NCI-H1417 (cell line): Measurements from ENCODE around the gene SMAP2.

Experiments used
- DNase-seq, 3 experiments: peaks; one replicate each; lab custom pipeline; 2025; lab: John Stamatoyannopoulos, UW

The SMAP2 gene

DNA sequence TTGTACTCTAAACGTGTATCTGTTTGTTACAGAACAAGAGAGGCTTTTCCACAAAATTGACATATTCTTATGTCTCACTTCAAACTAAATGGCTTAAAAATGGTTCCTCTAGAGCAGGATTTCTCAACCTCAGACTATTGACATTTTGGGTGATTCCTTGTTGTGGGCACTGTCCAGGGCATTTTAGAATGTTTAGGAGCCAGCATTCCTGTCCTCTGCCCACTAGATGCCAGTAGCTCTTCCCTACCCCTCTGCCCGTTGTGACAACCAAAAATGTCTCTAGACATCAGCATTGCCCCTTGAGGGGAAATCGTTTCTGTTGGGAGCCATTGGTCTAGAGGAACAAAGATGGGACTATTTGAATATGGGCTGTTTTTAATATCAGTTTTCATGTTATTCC lies 17.3 kb downstream of the SMAP2 start:
- DNase-seq = no peak

DNA sequence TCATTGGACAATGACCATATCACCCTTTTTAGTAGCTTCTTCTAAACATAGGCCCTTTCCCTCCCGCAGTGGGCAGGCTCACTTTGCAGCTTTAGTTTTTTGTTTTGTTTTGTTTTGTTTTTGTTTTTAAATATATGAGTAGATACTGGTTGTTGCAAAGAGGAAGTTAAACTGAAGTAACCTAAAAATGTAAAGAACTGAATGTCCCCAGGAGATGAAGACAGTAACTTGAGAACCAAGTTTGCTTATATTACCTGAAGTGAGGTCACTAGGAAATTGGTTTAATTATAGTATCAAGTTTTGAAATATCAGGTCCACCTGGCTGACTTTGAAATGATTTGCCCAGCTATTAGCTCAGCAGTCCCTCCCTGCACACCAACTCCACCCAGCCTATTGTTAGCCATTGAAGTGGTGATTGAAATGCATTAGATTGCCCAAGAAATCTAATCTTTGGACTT lies 18.2 kb downstream of the SMAP2 start:
- peak in 2 of 3 experiments; percentile 71 to 87 for DNase-seq

DNA sequence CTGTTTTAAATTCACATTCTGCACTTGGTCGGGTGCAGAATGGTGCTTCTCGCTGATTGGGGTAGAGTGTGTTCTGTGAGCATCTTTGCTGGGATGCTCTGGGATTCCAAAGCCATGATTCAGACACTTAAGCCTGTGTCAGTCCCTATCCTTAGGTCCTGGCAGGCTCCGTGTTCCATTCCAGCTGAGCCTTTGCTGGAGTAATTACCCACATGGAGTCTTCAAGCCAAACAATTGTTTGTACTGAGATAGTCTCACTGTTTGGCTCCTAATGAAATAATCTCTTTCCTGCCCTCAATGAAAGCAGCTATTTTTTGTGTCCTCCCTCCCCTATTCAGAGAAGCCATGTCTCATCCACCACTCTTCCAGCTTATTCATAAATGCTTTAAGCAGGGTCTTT lies 18.7 kb downstream of the SMAP2 start:
- peak in 2 of 3 experiments; percentile 71 to 87 for DNase-seq

DNA sequence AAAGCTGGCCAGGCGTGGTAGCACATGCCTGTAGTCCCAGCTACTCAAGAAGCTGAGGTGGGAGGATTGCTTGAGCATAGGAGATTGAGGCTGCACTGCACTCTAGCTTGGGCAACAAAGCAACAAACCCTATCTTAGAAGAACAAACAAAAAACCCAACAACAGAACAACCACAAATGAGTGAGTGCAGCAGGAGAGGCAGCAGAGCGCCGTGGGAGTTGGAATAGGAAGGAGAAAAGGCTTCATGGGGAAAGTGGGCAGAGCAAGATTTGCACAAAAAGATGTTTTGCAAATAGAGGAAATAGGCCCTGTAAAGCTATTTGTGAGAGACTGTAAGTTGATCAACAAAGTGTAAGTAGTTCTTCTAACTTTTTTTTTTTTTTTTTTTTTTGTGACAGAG lies 19.6 kb downstream of the SMAP2 start:
- DNase-seq = no peak

DNA sequence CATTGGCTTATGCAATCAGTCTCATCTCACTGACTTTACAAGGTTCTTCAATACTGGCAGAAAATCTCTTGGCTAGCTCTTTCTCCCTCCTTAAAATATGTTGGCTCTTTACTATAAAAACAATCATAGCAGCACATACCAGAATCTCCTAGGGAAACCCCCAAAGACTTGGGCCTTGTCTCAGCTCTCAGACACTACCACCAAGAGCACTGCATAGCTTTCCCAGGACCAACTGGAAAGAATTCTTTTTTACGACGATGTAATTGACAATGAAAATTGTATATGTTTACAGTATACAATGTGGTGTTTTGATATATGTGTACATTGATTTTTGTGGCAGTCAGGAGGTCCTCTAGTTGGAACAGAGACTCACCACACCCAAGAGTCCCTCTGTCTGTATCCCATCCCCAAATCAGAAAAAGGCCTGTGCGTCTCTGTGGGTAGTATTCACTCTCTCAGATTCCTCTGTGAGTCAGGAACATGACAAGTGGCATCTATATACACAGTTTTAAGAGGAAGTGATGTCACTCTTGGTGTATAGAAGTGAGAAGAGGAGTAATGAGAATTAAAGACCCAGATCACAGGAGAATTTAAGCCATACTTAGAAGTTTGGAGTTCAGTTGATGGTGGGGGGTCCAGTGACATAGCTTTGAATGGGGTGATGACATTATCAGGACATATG lies 21.1 kb downstream of the SMAP2 start:
- no peak for DNase-seq

DNA sequence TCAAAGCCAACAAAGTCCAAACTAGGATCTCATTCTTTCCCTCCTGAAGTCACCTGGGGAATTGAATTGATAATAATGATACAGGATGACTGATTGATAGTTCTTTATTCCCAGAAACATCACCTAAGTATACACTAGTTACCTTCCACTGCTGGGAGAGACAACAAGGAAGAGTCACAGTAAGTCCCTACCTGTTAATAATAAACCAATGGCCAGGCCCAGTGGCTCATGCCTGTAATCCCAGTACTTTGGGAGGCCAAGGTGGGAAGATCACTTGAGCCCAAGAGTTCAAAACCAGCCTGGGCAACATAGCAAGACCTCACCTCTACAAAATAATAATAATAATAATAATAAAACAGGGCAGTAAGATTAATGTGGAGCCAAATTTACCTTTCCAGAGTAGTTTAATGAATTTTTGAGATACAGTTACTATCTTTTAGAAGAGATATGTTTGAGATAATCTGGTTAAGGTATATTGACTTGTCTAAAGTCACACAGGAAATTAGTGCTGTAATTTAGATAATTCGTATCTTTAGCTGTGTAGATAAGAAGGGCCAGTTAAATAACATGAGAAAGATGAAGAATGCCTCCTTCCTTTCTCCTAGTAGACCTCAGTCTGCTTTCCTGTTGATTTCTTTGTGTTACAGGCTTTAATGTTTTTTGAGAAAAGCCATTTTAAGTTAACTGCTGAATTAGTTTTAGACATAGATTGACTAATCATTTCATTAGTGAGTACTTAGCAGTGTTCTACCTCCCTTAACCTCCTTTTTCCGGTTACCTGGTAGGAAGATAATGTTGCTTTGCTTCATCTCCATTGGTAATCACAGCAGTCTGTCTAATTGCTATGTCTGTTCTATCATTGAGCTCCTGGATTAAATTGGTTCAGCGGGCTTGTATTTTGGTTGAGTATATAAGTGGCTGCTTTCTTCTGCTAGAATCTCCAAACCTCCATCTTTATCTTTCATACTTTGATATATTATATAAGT lies 22.0 kb downstream of the SMAP2 start:
- DNase-seq = no peak

DNA sequence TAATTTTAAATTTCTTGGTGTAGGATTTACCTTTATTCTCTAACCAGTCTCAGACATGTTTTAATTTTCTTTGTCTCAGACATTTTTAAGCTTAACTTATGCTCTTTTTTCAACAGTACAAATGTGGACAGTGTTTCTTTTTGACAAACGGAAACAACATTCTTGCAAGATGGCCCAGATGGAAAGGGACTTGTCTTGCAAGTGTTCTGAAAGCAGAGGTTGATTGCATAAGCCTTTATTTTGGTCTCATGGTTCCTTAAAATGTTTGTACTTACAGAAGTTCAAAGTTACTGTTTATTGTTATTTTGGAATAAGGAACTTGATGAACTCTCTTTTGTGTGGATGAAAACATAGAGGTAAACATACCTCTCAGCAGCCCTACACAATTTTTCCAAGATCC lies 22.9 kb downstream of the SMAP2 start:
- no peak for DNase-seq

DNA sequence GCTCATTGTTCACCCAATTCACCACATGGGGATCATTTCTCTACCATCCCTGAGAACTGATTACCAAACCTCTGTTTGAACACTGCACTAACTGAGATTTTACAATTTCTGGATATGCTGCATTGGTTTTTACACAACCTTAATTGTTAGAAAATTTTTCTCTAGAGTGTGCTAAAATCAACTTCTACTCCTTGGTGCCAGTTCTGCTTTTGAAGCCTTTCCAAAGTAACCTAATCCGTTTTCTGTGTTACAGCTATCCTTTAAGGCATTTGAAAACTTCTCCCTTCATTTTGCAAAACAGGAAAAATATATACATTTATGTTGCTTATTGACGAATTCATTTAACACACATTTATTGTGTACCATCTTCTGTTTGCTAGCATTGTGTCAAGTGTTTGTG lies 23.7 kb downstream of the SMAP2 start:
- no peak for DNase-seq

DNA sequence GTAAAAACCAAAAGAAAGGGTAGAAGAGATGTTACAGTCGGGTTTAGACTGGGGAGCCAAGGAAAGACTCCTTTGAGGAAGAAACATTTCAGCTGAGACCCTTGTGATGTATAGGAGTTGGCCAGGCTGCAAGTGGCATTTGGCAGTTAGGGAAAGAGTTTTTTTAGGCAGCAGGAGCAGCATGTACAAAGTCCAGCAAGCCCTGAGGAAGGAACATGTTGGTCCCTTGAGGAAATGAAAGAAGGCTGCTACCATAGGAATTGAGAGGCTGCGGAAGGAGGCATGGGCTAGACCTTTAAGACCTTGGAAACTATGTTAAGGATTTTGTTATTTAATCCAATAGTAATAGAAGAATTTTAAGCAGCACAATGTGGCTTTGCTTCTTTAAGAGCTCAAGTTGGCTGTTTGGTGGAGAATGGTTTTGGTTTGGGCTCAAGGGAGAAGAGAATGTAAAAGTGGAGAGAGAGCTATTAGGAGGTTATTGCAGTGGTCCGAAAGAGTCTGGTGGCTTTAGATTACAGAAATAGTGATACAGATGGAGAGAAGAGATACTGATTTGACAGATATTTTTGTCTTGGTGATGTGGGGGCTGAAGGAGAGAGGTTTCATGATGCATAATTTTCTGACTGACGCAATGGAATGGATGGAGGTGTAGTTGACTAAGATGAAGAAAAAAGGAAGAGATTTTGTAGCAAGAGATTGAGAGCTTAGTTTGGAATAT lies 26.6 kb downstream of the SMAP2 start:
- DNase-seq = no peak

DNA sequence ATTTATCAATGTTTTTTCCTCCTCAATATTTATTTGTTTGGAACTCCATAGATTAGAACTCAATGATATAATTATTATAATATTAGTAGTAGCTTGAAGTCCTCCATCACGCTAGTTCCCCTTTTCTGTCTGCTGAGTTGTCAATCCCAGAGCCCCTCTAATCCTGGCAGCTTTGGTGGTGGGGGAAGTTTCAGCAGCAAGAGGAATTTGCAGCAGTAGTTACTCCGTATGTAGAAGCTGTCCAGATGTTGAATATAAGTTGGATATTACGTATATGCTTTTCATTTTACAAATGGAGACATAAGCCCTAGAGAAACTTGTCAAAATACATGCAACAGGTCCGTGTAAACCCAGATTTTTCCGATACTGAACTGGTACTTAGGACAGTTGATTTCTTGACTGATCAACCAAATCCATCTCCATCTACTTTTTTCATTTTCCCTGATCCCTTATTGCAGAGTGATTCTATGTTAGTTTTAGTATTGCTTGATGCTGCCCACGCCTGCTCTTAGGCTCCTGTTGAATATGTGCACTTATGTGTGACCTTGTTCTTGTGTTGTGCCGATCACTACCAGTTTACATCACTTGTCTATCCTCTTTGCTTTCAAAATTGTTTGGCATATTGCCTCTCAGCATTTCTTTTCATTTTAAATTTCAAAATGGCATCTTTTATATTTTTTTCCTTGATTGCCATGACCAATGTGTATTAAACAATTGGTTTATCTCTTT lies 28.1 kb downstream of the SMAP2 start:
- no peak for DNase-seq

DNA sequence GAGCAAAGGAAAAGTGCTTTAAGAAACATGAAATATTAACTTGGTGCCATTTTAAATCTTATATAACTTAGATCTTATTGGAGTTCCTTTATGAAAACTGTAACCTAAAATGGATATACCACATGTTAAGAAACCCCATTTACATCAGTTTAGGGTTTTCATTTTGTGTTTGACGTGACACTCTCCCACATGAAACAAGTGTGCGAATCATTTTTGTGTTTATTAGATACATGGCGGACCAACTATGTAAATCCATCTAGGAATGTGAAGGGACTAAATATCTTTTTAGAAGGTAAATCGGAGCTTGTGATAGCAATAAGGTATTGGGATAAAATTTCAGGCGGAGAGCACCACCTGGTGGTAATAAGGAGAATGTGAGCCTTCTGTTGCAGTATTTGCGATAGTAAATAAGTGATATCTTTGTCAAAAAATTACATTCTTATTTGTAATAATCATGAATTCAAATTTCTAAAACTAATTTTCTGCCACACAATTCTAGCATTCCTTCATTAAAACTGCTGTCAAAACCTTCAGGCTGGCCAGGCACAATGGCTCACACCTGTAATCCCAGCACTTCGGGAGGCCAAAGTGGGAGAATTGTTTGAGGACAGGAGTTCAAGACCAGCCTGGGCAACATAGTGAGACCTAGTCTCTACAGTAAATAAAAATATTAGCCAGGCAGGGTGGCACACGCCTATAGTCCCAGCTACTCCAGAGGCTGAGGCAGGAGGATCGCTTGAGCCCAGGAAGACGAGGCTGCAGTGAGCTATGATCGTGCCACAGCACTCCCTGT lies 31.3 kb downstream of the SMAP2 start:
- DNase-seq = peak; percentile 17 to 77 (median 36)

DNA sequence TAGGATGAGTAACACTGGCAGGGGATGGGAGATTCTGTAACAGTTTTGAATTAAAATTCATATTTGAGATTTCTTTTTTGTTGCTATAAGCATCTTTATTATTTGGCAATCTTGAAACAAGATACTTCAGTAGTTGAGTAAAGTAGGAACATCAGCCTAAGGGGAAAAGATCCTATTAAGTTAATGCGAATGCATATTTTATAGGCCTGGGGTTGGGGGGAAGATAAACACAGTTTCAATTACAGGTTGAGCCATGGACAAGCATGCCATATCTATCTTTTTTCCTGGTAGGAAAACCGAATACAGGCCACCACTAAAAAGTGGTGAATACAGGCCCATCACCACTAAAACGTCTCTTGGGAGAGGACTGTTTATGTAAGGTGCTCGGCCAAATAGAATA lies 32.3 kb downstream of the SMAP2 start:
- DNase-seq = no peak

DNA sequence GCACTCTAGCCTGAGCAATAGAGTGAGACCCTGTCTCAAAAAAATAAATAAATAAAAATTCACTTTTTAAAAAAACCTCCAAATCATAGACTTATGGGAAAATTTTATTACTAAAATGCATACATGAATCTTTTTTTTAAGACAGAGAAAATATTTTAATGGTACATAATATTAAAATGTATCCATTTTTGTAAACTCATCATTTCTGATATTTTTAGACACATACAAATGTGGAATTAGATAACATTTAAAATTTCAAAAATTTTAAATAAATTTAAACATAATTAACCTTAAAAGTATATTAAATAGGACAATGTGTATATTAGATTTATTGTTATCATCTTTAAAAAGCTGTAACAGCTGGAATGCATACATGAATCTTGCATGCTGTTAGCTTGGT lies 33.9 kb downstream of the SMAP2 start:
- DNase-seq = no peak

DNA sequence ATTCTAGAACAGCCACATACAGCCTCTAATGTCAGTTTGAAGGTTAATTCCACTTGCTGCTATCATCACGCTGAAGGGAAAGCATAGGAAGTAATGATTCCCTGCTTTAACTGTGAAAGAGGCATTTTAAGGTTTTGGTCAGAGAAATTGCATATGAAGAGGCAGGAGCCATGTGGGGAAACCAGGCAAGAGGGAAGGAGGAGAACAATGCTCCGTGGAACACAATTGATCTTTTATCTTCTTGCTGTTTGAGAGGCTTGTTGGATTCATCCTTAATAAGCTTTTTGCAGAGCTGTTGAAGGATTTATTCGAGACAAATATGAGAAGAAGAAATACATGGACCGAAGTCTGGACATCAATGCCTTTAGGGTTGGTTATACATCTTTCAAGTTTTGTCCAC lies 35.9 kb downstream of the SMAP2 start:
- DNase-seq = no peak

DNA sequence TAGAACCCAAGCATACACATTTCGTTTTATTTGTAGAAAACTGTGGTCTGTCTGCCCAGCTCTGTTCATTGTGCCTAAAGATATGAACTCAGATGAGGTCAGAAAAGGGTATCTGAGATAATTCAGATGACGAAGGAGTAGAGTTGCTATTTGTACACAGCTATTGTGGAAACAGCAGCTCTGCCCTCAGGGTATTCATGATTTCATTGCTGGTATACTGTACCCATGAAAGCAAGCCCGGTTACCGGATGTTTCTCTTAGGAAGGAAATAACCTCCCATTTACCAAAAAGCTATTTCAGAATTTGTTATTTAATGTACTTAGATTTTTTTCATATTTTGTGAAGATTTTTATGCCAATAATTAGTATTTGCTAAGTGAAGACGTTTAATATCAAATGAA lies 37.8 kb downstream of the SMAP2 start:
- DNase-seq = peak in 1 of 3 experiments; percentile 4

DNA sequence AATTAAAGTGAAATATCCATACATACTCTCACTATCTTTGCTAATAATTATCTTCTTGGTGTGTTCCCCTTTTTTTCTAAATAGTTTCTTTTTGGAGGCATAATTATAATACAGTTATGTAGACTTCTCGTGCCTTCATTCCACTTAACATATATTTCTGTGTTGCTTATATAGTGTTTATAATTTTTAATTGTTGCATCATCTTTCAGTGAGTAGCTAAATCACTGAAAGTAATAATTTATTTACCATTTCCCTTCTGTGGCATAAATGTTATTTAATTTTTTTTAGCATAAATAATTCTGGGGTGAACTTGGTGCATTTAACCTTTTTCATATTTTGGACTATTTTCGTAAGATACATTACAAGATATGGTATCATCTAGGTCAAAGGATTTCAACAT lies 38.3 kb downstream of the SMAP2 start:
- DNase-seq = no peak

DNA sequence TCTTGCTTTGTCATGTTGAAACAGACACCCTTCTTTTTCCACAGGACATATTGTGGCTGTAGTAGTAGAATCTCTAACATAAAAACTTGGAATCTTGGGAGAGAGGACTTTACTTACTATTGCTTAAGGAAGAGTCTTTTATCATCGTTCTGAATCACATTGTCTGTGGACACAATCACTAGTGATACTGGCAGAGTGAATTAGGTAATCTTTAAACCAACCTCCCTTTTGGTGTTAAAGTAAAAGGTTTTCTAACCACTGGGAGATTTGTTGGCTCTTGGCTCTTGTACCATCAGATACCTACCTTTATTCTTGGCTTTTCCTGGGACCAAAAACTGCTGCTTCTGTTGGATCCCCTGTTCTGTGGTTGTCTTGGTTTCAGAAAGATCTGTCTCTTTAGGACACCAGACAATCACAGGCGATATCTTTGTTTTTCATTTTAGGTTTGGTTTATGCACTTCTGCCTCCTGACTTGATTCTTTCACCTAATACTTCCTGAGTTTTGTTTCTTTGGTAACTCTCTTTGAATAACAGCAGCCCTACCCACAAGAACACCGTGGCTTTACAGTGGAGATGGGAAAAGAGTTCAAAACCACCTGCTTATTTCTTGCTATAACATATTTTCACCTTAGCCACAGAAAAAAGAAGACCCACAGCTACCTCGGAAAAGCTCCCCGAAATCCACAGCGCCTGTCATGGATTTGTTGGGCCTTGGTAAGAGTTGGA lies 40.2 kb downstream of the SMAP2 start:
- DNase-seq = no peak

DNA sequence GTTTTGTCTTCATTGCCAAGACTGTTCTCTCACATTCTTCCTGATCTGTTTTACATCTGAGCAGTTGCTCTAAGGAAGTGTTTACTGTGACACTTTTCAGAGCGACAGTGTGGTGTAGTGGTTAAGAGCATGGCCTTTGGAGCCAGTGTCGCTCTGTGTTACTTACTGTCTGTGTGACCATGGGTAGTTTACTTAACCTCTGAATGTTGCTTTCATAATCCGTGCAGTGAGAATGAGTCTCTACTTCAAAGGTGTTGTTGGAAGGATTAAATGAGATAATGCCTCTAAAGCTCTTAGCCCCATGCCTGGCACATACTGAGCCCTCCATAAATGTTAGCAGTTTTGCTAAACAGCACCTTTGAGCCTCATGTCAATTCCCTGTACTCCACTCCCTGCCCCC lies 40.8 kb downstream of the SMAP2 start:
- no peak for DNase-seq

DNA sequence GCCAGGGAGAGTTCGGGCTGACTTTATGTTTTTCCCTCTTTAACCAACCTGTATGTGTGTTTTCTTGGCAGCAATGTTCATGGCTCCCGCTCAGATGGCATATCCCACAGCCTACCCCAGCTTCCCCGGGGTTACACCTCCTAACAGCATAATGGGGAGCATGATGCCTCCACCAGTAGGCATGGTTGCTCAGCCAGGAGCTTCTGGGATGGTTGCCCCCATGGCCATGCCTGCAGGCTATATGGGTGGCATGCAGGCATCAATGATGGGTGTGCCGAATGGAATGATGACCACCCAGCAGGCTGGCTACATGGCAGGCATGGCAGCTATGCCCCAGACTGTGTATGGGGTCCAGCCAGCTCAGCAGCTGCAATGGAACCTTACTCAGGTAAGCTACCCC lies 43.2 kb downstream of the SMAP2 start:
- no peak for DNase-seq
